Renal cortex interstitium (tissue), 15 donors: ENCODE results near the gene RIGI. TPM values are rescaled to one million over a fixed set of nuclear protein-coding genes. Genes with fewer than 3 reads are reported as not detected.

Source experiments
- DNase-seq, 11 donors: peaks; one replicate each; pipeline ENCODE4 v3.0.0-alpha.2; 2013; ENCODE audit warnings: low read depth in 9 of 11, low spot score in 4 of 11; ENCODE audit errors: extremely low read depth in 1 of 11
- long read RNA-seq, 16 experiments: transcript quantifications; one replicate each; lab custom pipeline, GENCODE V29; 2026
- polyA plus RNA-seq, 3 donors: library from polyadenylated mRNA; unstranded; fragments of 120-200 nt; gene quantifications; one replicate each; pipeline ENCODE4 v1.2.1, GENCODE V29; 2013; ENCODE audit not compliant: insufficient read length in 3 of 3

RIGI gene
- 10 to 100 TPM; 10.9 to 13.6 (median 13.4) TPM for polyA plus RNA-seq
- long read RNA-seq, donor 1: 0 reads
- long read RNA-seq, donor 2: 0 reads
- long read RNA-seq, donor 3, full-length matches to known transcripts: 3 of 3 reads
- long read RNA-seq, donor 3, partial matches to known transcripts: 0 of 3 reads
- long read RNA-seq, donor 3, other reads (novel, unspliced or antisense): 0 of 3 reads
- long read RNA-seq, donor 4, full-length matches to known transcripts: 1 of 1 reads
- long read RNA-seq, donor 4, partial matches to known transcripts: 0 of 1 reads
- long read RNA-seq, donor 4, other reads (novel, unspliced or antisense): 0 of 1 reads
- long read RNA-seq, donor 5: 0 reads
- long read RNA-seq, donor 6: 0 reads
- long read RNA-seq, donor 7: 0 reads
- long read RNA-seq, donor 8: 0 reads
- long read RNA-seq, donor 9: 0 reads
- long read RNA-seq, donor 10, full-length matches to known transcripts: 1 of 9 reads
- long read RNA-seq, donor 10, partial matches to known transcripts: 8 of 9 reads
- long read RNA-seq, donor 10, other reads (novel, unspliced or antisense): 0 of 9 reads
- long read RNA-seq, donor 11, full-length matches to known transcripts: 3 of 3 reads
- long read RNA-seq, donor 11, partial matches to known transcripts: 0 of 3 reads
- long read RNA-seq, donor 11, other reads (novel, unspliced or antisense): 0 of 3 reads
- long read RNA-seq, donor 12: 0 reads
- long read RNA-seq, donor 13: 0 reads
- long read RNA-seq, donor 14: 0 reads
- long read RNA-seq, donor 15: 0 reads
- long read RNA-seq, donor 16, full-length matches to known transcripts: 3 of 3 reads
- long read RNA-seq, donor 16, partial matches to known transcripts: 0 of 3 reads
- long read RNA-seq, donor 16, other reads (novel, unspliced or antisense): 0 of 3 reads

- DNase-seq: peak; percentile 74 to 92 (median 87)
Observed at GRCh38 chr9:32526041-32526706, at the start of gene RIGI. TSS of gene RIGI (minus strand) at chr9:32526196. CDS start at chr9:32526166, 30 bp downstream.

- DNase-seq: no peak
Observed at GRCh38 chr9:32574858-32575257, 48.9 kb upstream of the RIGI start.

- DNase-seq: no peak
Observed at GRCh38 chr9:32573821-32574220, 47.8 kb upstream of the RIGI start.

GRCh38 chr9:32572900-32573523, 47.0 kb upstream of the RIGI start, which contains the start of gene NDUFB6:
TSS of gene NDUFB6 (minus strand) at chr9:32573159. CDS start at chr9:32573060, 99 bp downstream.
- peak; percentile 85 to 95 (median 92) for DNase-seq

- peak in 8 of 11 donors; percentile 33 to 77 (median 56) for DNase-seq
Observed at GRCh38 chr9:32571969-32572899, 46.2 kb upstream of the RIGI start.

GRCh38 chr9:32570262-32570661, 44.3 kb upstream of the RIGI start:
- DNase-seq: no peak

- no peak for DNase-seq
Observed at GRCh38 chr9:32566770-32567169, 40.8 kb upstream of the RIGI start.

GRCh38 chr9:32565967-32566366, 40.0 kb upstream of the RIGI start:
- no peak for DNase-seq

GRCh38 chr9:32558408-32558934, 32.5 kb upstream of the RIGI start:
- DNase-seq: no peak

GRCh38 chr9:32554591-32554990, 28.6 kb upstream of the RIGI start:
- DNase-seq: no peak

- no peak for DNase-seq
Observed at GRCh38 chr9:32554107-32554506, 28.1 kb upstream of the RIGI start.

GRCh38 chr9:32552172-32552872, 26.3 kb upstream of the RIGI start, which contains the start of the genes SMIM27 and TOPORS:
TSS of gene SMIM27 (plus strand) at chr9:32552327. CDS start at chr9:32552435, 108 bp downstream.
TSS of gene TOPORS (minus strand) at chr9:32552586. CDS start at chr9:32552436, 150 bp downstream.
- DNase-seq: peak in 10 of 11 donors; percentile 78 to 91 (median 87)

- peak in 6 of 11 donors; percentile 16 to 45 (median 32) for DNase-seq
Observed at GRCh38 chr9:32551276-32552051, 25.5 kb upstream of the RIGI start.

GRCh38 chr9:32550562-32551275, 24.7 kb upstream of the RIGI start:
- peak; percentile 90 to 96 (median 95) for DNase-seq

- DNase-seq: peak in 6 of 11 donors; percentile 15 to 42 (median 35)
Observed at GRCh38 chr9:32550150-32550561, 24.2 kb upstream of the RIGI start.
